Gastroesophageal sphincter (tissue), 4 donors: Measurements from ENCODE around the gene HECTD4. TPM values are rescaled to one million over a fixed set of nuclear protein-coding genes. Genes with fewer than 3 reads are reported as not detected.

Experiments
- ATAC-seq: fragments of 150-250 bp; one replicate; pipeline ENCODE4 v1.9.1; 2016; ENCODE audit warnings: mild to moderate bottlenecking, moderate library complexity
- H3K27ac ChIP-seq, 4 donors: fragments of 200-600 bp; sonication (generic) in 3 of 4; 1 replicate in 3 of 4; 2 replicates in 1 of 4; pipeline ENCODE4 v1.5.1; 2016 to 2019
- H3K27me3 ChIP-seq: fragments of 200-600 bp; sonication (generic); one replicate; pipeline ENCODE4 v1.5.1; 2019
- H3K36me3 ChIP-seq, 2 donors: fragments of 200-600 bp; sonication (generic); one replicate each; pipeline ENCODE4 v1.5.1; 2019; ENCODE audit warnings: control low read depth in 1 of 2
- H3K4me1 ChIP-seq, 3 donors: fragments of 200-600 bp; sonication (generic); 1 replicate in 2 of 3; 2 replicates in 1 of 3; pipeline ENCODE4 v1.5.1; 2016 to 2019; ENCODE audit warnings: control low read depth in 2 of 3
- H3K4me3 ChIP-seq, 2 donors: fragments of 200-600 bp; sonication (generic); one replicate each; pipeline ENCODE4 v1.5.1; 2019; ENCODE audit warnings: mild to moderate bottlenecking in 1 of 2, moderate library complexity in 1 of 2
- H3K9me3 ChIP-seq, 3 donors: fragments of 200-600 bp; sonication (generic); one replicate each; pipeline ENCODE4 v1.5.1; 2017 to 2019; ENCODE audit warnings: control low read depth in 2 of 3
- CTCF ChIP-seq, 4 experiments: fragments of 200-600 bp in 2 of 4; fragments of 450-650 bp in 2 of 4; sonication (generic) in 1 of 4; IDR thresholded peaks; one replicate each; pipeline ENCODE4 v1.5.1; 2017 to 2019; ENCODE audit warnings: antibody characterized with exemption in 4 of 4, mild to moderate bottlenecking in 2 of 4, moderate library complexity in 2 of 4
- EP300 ChIP-seq: sonication (generic); formaldehyde crosslinking; IDR thresholded peaks from one replicate; pipeline ENCODE4 v1.6.1; 2017; ENCODE audit warnings: antibody characterized with exemption, mild to moderate bottlenecking
- POLR2A ChIP-seq, 2 donors: fragments of 450-650 bp; IDR thresholded peaks; one replicate each; pipeline ENCODE4 v1.6.1; 2017; ENCODE audit warnings: antibody characterized with exemption in 2 of 2, mild to moderate bottlenecking in 2 of 2, moderate library complexity in 1 of 2
- POLR2AphosphoS5 ChIP-seq: sonication (generic); formaldehyde crosslinking; IDR thresholded peaks from one replicate; pipeline ENCODE4 v1.6.1; 2017; ENCODE audit warnings: antibody characterized with exemption
- WGBS, 2 donors: methylation state at CpG; one replicate each; pipeline ENCODE4 v1.1.5; 2018; ENCODE audit warnings: low coverage in 1 of 2; 5-methylcytosine and 5-hydroxymethylcytosine counted together
- total RNA-seq, 4 donors: library from RNA; depleted of rRNA; stranded (reverse); fragments of >200 nt; gene quantifications; one replicate each; pipeline ENCODE4 v1.1.0, GENCODE V29; 2016

Gene HECTD4
- total RNA-seq, 4 donors from 2014 or later, result 23.1 to 56.8 (median 42.3) TPM

- Histone ChIP-seq H3K36me3 (peaks cover 0 to 99% of the 10 kb centered on the region in 2 donors), H3K27me3 (no peaks in the 10 kb centered on the region), H3K27ac (no peak overlapping the region), H3K4me3 (no peak overlapping the region), H3K4me1 (peaks cover 0 to 2% (median 0%) of the 10 kb centered on the region in 3 donors), H3K9me3 (no peaks in the 10 kb centered on the region)
- 66 to 69% methylated on average over 2 to 10 of the region's 11 CpGs for WGBS, 2 donors
- TF ChIP-seq POLR2AphosphoS5, result no peak
- TF ChIP-seq POLR2A (IDR thresholded peaks at IDR 0.05), result no peak
- TF ChIP-seq EP300, result no peak
- no peak for TF ChIP-seq CTCF (IDR thresholded peaks at IDR 0.05)
- no peak for ATAC-seq
Measured at GRCh38 chr12:112176321-112177010, 205.8 kb downstream of the HECTD4 start.

GRCh38 chr12:112175361-112176155 lies 206.7 kb downstream of the HECTD4 start:
- TF ChIP-seq CTCF (IDR thresholded peaks at IDR 0.05), result no peak
- no peak for TF ChIP-seq EP300
- TF ChIP-seq POLR2A (IDR thresholded peaks at IDR 0.05), result no peak
- TF ChIP-seq POLR2AphosphoS5, result no peak
- no peak overlapping the region for H3K4me3 ChIP-seq
- no peak overlapping the region for H3K27ac ChIP-seq
- WGBS, 2 donors, result 65 to 90% methylated on average over 5 to 19 of the region's 20 CpGs
- ATAC-seq, result no peak
- no peaks in the 10 kb centered on the region for H3K9me3 ChIP-seq
- H3K27me3 ChIP-seq, result no peaks in the 10 kb centered on the region
- no peaks in the 10 kb centered on the region for H3K4me1 ChIP-seq
- H3K36me3 ChIP-seq, result peaks cover 0 to 100% of the 10 kb centered on the region in 2 donors

GRCh38 chr12:112172556-112173324 lies 209.5 kb downstream of the HECTD4 start:
- Histone ChIP-seq H3K27ac (no peak overlapping the region), H3K36me3 (peaks cover 0 to 100% of the 10 kb centered on the region in 2 donors), H3K4me3 (no peak overlapping the region), H3K4me1 (no peaks in the 10 kb centered on the region), H3K9me3 (no peaks in the 10 kb centered on the region), H3K27me3 (no peaks in the 10 kb centered on the region)
- WGBS, 2 donors, result 95 to 100% methylated on average over 2 to 10 of the region's 21 CpGs
- no peak for TF ChIP-seq EP300
- TF ChIP-seq POLR2A (IDR thresholded peaks at IDR 0.05), result no peak
- TF ChIP-seq POLR2AphosphoS5, result no peak
- no peak for ATAC-seq

GRCh38 chr12:112170971-112171596 lies 211.1 kb downstream of the HECTD4 start:
- Histone ChIP-seq H3K27ac (no peak overlapping the region), H3K4me3 (no peak overlapping the region), H3K4me1 (no peaks in the 10 kb centered on the region), H3K36me3 (peaks cover 0 to 99% of the 10 kb centered on the region in 2 donors), H3K9me3 (no peaks in the 10 kb centered on the region), H3K27me3 (no peaks in the 10 kb centered on the region)
- ATAC-seq, result no peak
- 72 to 86% methylated on average over 1 to 4 of the region's 17 CpGs for WGBS, 2 donors
- TF ChIP-seq POLR2AphosphoS5 (no peak), CTCF (IDR thresholded peaks at IDR 0.05) (no peak), POLR2A (IDR thresholded peaks at IDR 0.05) (no peak), EP300 (no peak)

- H3K27ac ChIP-seq, result no peak overlapping the region
- WGBS, 2 donors, result 41 to 60% methylated on average over 5 to 6 of the region's 8 CpGs
- no peaks in the 10 kb centered on the region for H3K27me3 ChIP-seq
- no peaks in the 10 kb centered on the region for H3K9me3 ChIP-seq
- H3K4me1 ChIP-seq, result no peaks in the 10 kb centered on the region
- no peak overlapping the region for H3K4me3 ChIP-seq
- TF ChIP-seq CTCF (IDR thresholded peaks at IDR 0.05), result peak in 3 of 4 experiments; percentile 27 to 41 (median 28)
- no peak for TF ChIP-seq EP300
- no peak for TF ChIP-seq POLR2AphosphoS5
- H3K36me3 ChIP-seq, result peaks cover 0 to 98% of the 10 kb centered on the region in 2 donors
- ATAC-seq, result no peak
Measured at GRCh38 chr12:112170376-112170775, 211.9 kb downstream of the HECTD4 start.
